Ovary (tissue), 9 donors: Measurements from ENCODE around the gene RBBP8NL. TPM values are rescaled to one million over a fixed set of nuclear protein-coding genes. Genes with fewer than 3 reads are reported as not detected.

Source experiments
- DNase-seq, 5 donors: peaks; one replicate each; pipeline ENCODE4 v3.0.0-alpha.2; 2019 to 2020
- H3K27ac ChIP-seq, 2 donors: fragments of 200-600 bp; one replicate each; pipeline versions ENCODE4 v1.5.1 to v1.8.0; 2019 to 2022
- H3K27me3 ChIP-seq: fragments of 200-600 bp; one replicate; pipeline ENCODE4 v1.8.0; 2022
- H3K36me3 ChIP-seq: fragments of 200-600 bp; sonication (generic); one replicate; pipeline ENCODE4 v1.5.1; 2019
- H3K4me1 ChIP-seq: one replicate; pipeline ENCODE4 v1.8.1; 2013; ENCODE audit warnings: mild to moderate bottlenecking, moderate library complexity; ENCODE audit not compliant: insufficient read depth
- H3K4me3 ChIP-seq: fragments of 200-600 bp; sonication (generic); one replicate; pipeline ENCODE4 v1.5.1; 2017
- H3K9me3 ChIP-seq, 2 donors: fragments of 200-600 bp in 1 of 2; sonication (generic) in 1 of 2; one replicate each; pipeline versions ENCODE4 v1.5.1 to v1.8.1; 2013 to 2019; ENCODE audit warnings: mild to moderate bottlenecking in 1 of 2, moderate library complexity in 1 of 2
- CTCF ChIP-seq, 3 donors: fragments of 450-650 bp in 2 of 3; fragments of 200-600 bp in 1 of 3; IDR thresholded peaks; one replicate each; pipeline versions ENCODE4 v1.5.1 to v1.8.0; 2016 to 2022; ENCODE audit warnings: antibody characterized with exemption in 3 of 3, mild to moderate bottlenecking in 1 of 3
- EP300 ChIP-seq: sonication (generic); formaldehyde crosslinking; IDR thresholded peaks from one replicate; pipeline ENCODE4 v1.6.1; 2017; ENCODE audit warnings: antibody characterized with exemption
- POLR2A ChIP-seq: fragments of 450-650 bp; IDR thresholded peaks from one replicate; pipeline ENCODE4 v1.6.1; 2017; ENCODE audit warnings: antibody characterized with exemption, mild to moderate bottlenecking, moderate library complexity
- WGBS, 3 donors: extraction: QIAGEN DNeasy Blood & Tissue Kit in 1 of 3; methylation state at CpG; one replicate each; pipeline versions ENCODE4 v1.1.5 to v1.1.7; 2013 to 2017; 5-methylcytosine and 5-hydroxymethylcytosine counted together
- intact Hi-C, 4 donors: fragments of 100-400 bp; cut with DNase I; formaldehyde crosslinking; loops; one replicate each; pipeline versions ENCODE4 v1.11.0 to v1.15.1; 2022 to 2023
- polyA plus RNA-seq, 2 donors: library from polyadenylated mRNA; stranded (reverse); fragments of 200-250 nt in 1 of 2; fragments of 350-450 nt in 1 of 2; fragmentation: Illumina TruSeq in 1 of 2; extraction: RNeasy Lipid Tissue Mini Kit (QIAGEN cat#74804) in 1 of 2; gene quantifications; one replicate each; pipeline ENCODE4 v1.2.3, GENCODE V29; 2013 to 2014
- total RNA-seq, 7 donors: library from RNA; depleted of rRNA in 2 of 7; stranded (reverse); fragments of >200 nt in 2 of 7; fragmentation: NEBNext Ultra II Directional in 3 of 7; extraction: Animal tissue kit (Norgen Biotek cat#: 25700) in 3 of 7; gene quantifications; one replicate each; pipeline versions ENCODE4 v1.1.0 to v1.2.4, GENCODE V29; 2016 to 2023
- donor health status: DM: no; HTN: no; CAD: no; lungs with moderate emphysema.
- donor health status: DM: no; HTN: no; CAD: no.
- donor health status: Bipolar disorder and iron deficiency.
- donor health status: DM: yes; HTN: yes; CAD: no.
- donor health status: DM: no; HTN: no; CAD: no.
- donor health status: DM: yes; HTN: yes; CAD: no.

RBBP8NL gene
- total and polyA plus RNA-seq, 9 donors, result 0.32 to 0.46 TPM; not detected in 7

GRCh38 chr20:62405108-62405980 is 22.0 kb downstream of the RBBP8NL start:
- peak; percentile 62 to 82 (median 77) for DNase-seq
- peaks cover 14% of the 10 kb centered on the region for H3K4me1 ChIP-seq
- TF ChIP-seq CTCF (IDR thresholded peaks at IDR 0.05) (peak in 2 of 3 donors; percentile 48 to 71), POLR2A (no peak)
- H3K27ac ChIP-seq, result peak overlapping the region; percentile 21 to 52
- 55 to 63% (median 56%) methylated on average over 23 of the region's 23 CpGs for WGBS, 3 donors
- H3K9me3 ChIP-seq, result no peaks in the 10 kb centered on the region
- intact Hi-C loops, result loop anchor here in 3 of 4 donors (5.0 to 10.0 kb wide), 3 partner anchors 239 to 397 kb away; partner anchors contain the start of genes OGFR (in 1 of the 3) and SLCO4A1 (in 1 of the 3)
- no peak overlapping the region for H3K4me3 ChIP-seq
- no peaks in the 10 kb centered on the region for H3K27me3 ChIP-seq
- no peaks in the 10 kb centered on the region for H3K36me3 ChIP-seq

- Histone ChIP-seq H3K36me3 (no peaks in the 10 kb centered on the region), H3K27me3 (no peaks in the 10 kb centered on the region), H3K4me3 (no peak overlapping the region), H3K4me1 (peaks cover 13% of the 10 kb centered on the region), H3K27ac (no peak overlapping the region), H3K9me3 (no peaks in the 10 kb centered on the region)
- TF ChIP-seq CTCF (IDR thresholded peaks at IDR 0.05) (no peak), POLR2A (no peak), EP300 (no peak)
- intact Hi-C loops, result loop anchor here in 3 of 4 donors (5.0 to 10.0 kb wide), 3 partner anchors 240 to 398 kb away; partner anchors contain the start of genes OGFR (in 1 of the 3) and SLCO4A1 (in 1 of the 3)
- DNase-seq, result no peak
- WGBS, 3 donors, result 89 to 94% (median 92%) methylated on average over 12 of the region's 12 CpGs
Observed at GRCh38 chr20:62404761-62405107, 22.6 kb downstream of the RBBP8NL start.

- intact Hi-C loops, result loop anchor here in 2 of 4 donors (10.0 kb wide), 2 partner anchors 241 to 389 kb away; partner anchors contain the start of gene SLCO4A1 (in 1 of the 2)
- WGBS, 3 donors, result 81 to 93% (median 82%) methylated on average over 9 of the region's 9 CpGs
- H3K9me3 ChIP-seq, result no peaks in the 10 kb centered on the region
- peaks cover 13% of the 10 kb centered on the region for H3K4me1 ChIP-seq
- no peaks in the 10 kb centered on the region for H3K27me3 ChIP-seq
- no peak overlapping the region for H3K4me3 ChIP-seq
- H3K27ac ChIP-seq, result no peak overlapping the region
- TF ChIP-seq CTCF (IDR thresholded peaks at IDR 0.05) (no peak), POLR2A (no peak), EP300 (no peak)
- DNase-seq, result no peak
- H3K36me3 ChIP-seq, result no peaks in the 10 kb centered on the region
Observed at GRCh38 chr20:62404112-62404665, 23.1 kb downstream of the RBBP8NL start.

GRCh38 chr20:62403331-62403730 is 24.0 kb downstream of the RBBP8NL start:
- Histone ChIP-seq H3K9me3 (no peaks in the 10 kb centered on the region), H3K4me3 (no peak overlapping the region), H3K4me1 (peaks cover 13% of the 10 kb centered on the region), H3K27ac (no peak overlapping the region), H3K36me3 (no peaks in the 10 kb centered on the region), H3K27me3 (no peaks in the 10 kb centered on the region)
- no peak for DNase-seq
- intact Hi-C loops, result loop anchor here in 2 of 4 donors (10.0 kb wide), 2 partner anchors 241 to 389 kb away; partner anchors contain the start of gene SLCO4A1 (in 1 of the 2)
- TF ChIP-seq CTCF (IDR thresholded peaks at IDR 0.05) (no peak), EP300 (no peak), POLR2A (no peak)
- WGBS, 3 donors, result 77 to 81% (median 77%) methylated on average over 13 of the region's 13 CpGs
